Measurements from ENCODE around the gene ZIK1.

DNA sequence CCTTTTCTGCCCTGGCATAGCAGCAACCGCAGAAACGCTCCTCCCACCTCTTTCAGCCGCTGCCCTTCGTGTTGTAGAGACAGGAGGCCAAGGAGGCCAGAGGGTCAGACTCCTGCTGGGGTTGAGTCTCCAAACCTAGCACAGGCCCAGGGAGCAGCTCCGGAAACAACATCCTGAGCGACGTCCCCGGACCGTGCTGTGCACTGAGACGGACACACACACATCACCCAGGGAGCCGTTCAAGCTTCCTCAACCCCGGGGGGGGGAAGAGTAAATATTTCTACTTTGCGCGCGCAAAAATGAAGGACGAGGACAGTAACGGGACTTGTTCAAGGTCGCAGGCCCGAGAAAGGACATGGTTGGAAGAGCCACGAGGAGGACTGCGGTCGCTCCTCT lies 24.9 kb upstream of the ZIK1 start:
- TF ChIP-seq, protein P1, sequence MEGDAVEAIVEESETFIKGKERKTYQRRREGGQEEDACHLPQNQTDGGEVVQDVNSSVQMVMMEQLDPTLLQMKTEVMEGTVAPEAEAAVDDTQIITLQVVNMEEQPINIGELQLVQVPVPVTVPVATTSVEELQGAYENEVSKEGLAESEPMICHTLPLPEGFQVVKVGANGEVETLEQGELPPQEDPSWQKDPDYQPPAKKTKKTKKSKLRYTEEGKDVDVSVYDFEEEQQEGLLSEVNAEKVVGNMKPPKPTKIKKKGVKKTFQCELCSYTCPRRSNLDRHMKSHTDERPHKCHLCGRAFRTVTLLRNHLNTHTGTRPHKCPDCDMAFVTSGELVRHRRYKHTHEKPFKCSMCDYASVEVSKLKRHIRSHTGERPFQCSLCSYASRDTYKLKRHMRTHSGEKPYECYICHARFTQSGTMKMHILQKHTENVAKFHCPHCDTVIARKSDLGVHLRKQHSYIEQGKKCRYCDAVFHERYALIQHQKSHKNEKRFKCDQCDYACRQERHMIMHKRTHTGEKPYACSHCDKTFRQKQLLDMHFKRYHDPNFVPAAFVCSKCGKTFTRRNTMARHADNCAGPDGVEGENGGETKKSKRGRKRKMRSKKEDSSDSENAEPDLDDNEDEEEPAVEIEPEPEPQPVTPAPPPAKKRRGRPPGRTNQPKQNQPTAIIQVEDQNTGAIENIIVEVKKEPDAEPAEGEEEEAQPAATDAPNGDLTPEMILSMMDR (conservative IDR thresholded peaks at IDR 0.05; ENCODE audit: low read depth in 2 of 2): no peak
- TF ChIP-seq POLR2AphosphoS5 (IDR thresholded peaks at IDR 0.05; ENCODE audit: low read depth): no peak
- TF ChIP-seq EZH2phosphoT487 (IDR thresholded peaks at IDR 0.05; ENCODE audit: unreplicated experiment): no peak
- no peak for TF ChIP-seq JUNB (IDR thresholded peaks at IDR 0.05; ENCODE audit: unreplicated experiment)
- TF ChIP-seq, protein P2, sequence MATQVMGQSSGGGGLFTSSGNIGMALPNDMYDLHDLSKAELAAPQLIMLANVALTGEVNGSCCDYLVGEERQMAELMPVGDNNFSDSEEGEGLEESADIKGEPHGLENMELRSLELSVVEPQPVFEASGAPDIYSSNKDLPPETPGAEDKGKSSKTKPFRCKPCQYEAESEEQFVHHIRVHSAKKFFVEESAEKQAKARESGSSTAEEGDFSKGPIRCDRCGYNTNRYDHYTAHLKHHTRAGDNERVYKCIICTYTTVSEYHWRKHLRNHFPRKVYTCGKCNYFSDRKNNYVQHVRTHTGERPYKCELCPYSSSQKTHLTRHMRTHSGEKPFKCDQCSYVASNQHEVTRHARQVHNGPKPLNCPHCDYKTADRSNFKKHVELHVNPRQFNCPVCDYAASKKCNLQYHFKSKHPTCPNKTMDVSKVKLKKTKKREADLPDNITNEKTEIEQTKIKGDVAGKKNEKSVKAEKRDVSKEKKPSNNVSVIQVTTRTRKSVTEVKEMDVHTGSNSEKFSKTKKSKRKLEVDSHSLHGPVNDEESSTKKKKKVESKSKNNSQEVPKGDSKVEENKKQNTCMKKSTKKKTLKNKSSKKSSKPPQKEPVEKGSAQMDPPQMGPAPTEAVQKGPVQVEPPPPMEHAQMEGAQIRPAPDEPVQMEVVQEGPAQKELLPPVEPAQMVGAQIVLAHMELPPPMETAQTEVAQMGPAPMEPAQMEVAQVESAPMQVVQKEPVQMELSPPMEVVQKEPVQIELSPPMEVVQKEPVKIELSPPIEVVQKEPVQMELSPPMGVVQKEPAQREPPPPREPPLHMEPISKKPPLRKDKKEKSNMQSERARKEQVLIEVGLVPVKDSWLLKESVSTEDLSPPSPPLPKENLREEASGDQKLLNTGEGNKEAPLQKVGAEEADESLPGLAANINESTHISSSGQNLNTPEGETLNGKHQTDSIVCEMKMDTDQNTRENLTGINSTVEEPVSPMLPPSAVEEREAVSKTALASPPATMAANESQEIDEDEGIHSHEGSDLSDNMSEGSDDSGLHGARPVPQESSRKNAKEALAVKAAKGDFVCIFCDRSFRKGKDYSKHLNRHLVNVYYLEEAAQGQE (IDR thresholded peaks at IDR 0.05; ENCODE audit: unreplicated experiment): no peak
- no peak for TF ChIP-seq EZH2 (IDR thresholded peaks at IDR 0.05; ENCODE audit: low read depth, unreplicated experiment)
- TF ChIP-seq CREB1 (CRISPR knock-in tag; IDR thresholded peaks at IDR 0.05; ENCODE audit: low read depth): no peak
- no peak for TF ChIP-seq ZNF331 (CRISPR knock-in tag; IDR thresholded peaks at IDR 0.05; ENCODE audit: low read depth)
- TF ChIP-seq, protein P3, sequence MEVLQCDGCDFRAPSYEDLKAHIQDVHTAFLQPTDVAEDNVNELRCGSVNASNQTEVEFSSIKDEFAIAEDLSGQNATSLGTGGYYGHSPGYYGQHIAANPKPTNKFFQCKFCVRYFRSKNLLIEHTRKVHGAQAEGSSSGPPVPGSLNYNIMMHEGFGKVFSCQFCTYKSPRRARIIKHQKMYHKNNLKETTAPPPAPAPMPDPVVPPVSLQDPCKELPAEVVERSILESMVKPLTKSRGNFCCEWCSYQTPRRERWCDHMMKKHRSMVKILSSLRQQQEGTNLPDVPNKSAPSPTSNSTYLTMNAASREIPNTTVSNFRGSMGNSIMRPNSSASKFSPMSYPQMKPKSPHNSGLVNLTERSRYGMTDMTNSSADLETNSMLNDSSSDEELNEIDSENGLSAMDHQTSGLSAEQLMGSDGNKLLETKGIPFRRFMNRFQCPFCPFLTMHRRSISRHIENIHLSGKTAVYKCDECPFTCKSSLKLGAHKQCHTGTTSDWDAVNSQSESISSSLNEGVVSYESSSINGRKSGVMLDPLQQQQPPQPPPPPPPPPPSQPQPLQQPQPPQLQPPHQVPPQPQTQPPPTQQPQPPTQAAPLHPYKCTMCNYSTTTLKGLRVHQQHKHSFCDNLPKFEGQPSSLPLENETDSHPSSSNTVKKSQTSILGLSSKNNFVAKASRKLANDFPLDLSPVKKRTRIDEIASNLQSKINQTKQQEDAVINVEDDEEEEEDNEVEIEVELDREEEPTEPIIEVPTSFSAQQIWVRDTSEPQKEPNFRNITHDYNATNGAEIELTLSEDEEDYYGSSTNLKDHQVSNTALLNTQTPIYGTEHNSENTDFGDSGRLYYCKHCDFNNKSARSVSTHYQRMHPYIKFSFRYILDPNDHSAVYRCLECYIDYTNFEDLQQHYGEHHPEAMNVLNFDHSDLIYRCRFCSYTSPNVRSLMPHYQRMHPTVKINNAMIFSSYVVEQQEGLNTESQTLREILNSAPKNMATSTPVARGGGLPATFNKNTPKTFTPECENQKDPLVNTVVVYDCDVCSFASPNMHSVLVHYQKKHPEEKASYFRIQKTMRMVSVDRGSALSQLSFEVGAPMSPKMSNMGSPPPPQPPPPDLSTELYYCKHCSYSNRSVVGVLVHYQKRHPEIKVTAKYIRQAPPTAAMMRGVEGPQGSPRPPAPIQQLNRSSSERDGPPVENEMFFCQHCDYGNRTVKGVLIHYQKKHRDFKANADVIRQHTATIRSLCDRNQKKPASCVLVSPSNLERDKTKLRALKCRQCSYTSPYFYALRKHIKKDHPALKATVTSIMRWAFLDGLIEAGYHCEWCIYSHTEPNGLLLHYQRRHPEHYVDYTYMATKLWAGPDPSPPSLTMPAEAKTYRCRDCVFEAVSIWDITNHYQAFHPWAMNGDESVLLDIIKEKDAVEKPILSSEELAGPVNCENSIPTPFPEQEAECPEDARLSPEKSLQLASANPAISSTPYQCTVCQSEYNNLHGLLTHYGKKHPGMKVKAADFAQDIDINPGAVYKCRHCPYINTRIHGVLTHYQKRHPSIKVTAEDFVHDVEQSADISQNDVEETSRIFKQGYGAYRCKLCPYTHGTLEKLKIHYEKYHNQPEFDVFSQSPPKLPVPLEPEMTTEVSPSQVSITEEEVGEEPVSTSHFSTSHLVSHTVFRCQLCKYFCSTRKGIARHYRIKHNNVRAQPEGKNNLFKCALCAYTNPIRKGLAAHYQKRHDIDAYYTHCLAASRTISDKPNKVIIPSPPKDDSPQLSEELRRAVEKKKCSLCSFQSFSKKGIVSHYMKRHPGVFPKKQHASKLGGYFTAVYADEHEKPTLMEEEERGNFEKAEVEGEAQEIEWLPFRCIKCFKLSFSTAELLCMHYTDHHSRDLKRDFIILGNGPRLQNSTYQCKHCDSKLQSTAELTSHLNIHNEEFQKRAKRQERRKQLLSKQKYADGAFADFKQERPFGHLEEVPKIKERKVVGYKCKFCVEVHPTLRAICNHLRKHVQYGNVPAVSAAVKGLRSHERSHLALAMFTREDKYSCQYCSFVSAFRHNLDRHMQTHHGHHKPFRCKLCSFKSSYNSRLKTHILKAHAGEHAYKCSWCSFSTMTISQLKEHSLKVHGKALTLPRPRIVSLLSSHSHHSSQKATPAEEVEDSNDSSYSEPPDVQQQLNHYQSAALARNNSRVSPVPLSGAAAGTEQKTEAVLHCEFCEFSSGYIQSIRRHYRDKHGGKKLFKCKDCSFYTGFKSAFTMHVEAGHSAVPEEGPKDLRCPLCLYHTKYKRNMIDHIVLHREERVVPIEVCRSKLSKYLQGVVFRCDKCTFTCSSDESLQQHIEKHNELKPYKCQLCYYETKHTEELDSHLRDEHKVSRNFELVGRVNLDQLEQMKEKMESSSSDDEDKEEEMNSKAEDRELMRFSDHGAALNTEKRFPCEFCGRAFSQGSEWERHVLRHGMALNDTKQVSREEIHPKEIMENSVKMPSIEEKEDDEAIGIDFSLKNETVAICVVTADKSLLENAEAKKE (CRISPR knock-in tag; IDR thresholded peaks at IDR 0.05): no peak

Data from GM23338 (cell line).